H9 (cell line): ENCODE data around the gene DHX38. TPM values are rescaled to one million over a fixed set of nuclear protein-coding genes. Genes with fewer than 3 reads are reported as not detected.

Experiments used
- DNase-seq: peaks from one replicate; pipeline ENCODE4 v3.0.0-alpha.2; 2017
- H2AFZ ChIP-seq: one replicate; pipeline ENCODE4 v1.6.1; 2013; ENCODE audit warnings: mild to moderate bottlenecking, low read length, control low read depth, moderate library complexity
- H2AK5ac ChIP-seq: 2 replicates; pipeline ENCODE4 v1.6.1; 2013; ENCODE audit warnings: low read length, control low read depth, mixed read lengths; ENCODE audit not compliant: insufficient read length
- H2BK120ac ChIP-seq: one replicate; pipeline ENCODE4 v1.6.1; 2013; ENCODE audit warnings: low read depth, mild to moderate bottlenecking, low read length, control low read depth, inconsistent platforms; ENCODE audit not compliant: poor library complexity, severe bottlenecking
- H2BK12ac ChIP-seq: 2 replicates; pipeline ENCODE4 v1.6.1; 2013; ENCODE audit warnings: low read length, control low read depth, mixed read lengths, low read depth; ENCODE audit not compliant: insufficient read length
- H2BK15ac ChIP-seq: 2 replicates; pipeline ENCODE4 v1.6.1; 2013; ENCODE audit warnings: low read depth, low read length, control low read depth
- H2BK20ac ChIP-seq: one replicate; pipeline ENCODE4 v1.6.1; 2013; ENCODE audit warnings: low read depth, mild to moderate bottlenecking, low read length, control low read depth, inconsistent platforms; ENCODE audit not compliant: poor library complexity, severe bottlenecking
- H2BK5ac ChIP-seq: 2 replicates; pipeline ENCODE4 v1.6.1; 2013; ENCODE audit warnings: low read length, control low read depth, mixed read lengths; ENCODE audit not compliant: insufficient read length
- H3K14ac ChIP-seq: 2 replicates; pipeline ENCODE4 v1.6.1; 2013; ENCODE audit warnings: low read length, control low read depth; ENCODE audit not compliant: insufficient read depth
- H3K18ac ChIP-seq: 2 replicates; pipeline ENCODE4 v1.6.1; 2013; ENCODE audit warnings: low read depth, mild to moderate bottlenecking, mixed read lengths, low read length, control low read depth; ENCODE audit not compliant: insufficient read length
- H3K23ac ChIP-seq: 2 replicates; pipeline ENCODE4 v1.6.1; 2013; ENCODE audit warnings: low read length, control low read depth, mixed read lengths, low read depth; ENCODE audit not compliant: insufficient read length
- H3K23me2 ChIP-seq: 2 replicates; pipeline ENCODE4 v1.6.1; 2013; ENCODE audit warnings: low read depth, mild to moderate bottlenecking, mixed read lengths, low read length, control low read depth; ENCODE audit not compliant: insufficient read length, poor library complexity, severe bottlenecking
- H3K27ac ChIP-seq: 2 replicates; pipeline ENCODE4 v1.5.1; 2013; ENCODE audit warnings: low read length, control low read depth, mixed read lengths, low read depth; ENCODE audit not compliant: insufficient read length
- H3K27me3 ChIP-seq: 2 replicates; pipeline ENCODE4 v1.6.1; 2013; ENCODE audit warnings: low read length, control low read depth, inconsistent platforms; ENCODE audit not compliant: insufficient read depth
- H3K4ac ChIP-seq: 2 replicates; pipeline ENCODE4 v1.6.1; 2013; ENCODE audit warnings: low read depth, mild to moderate bottlenecking, control low read depth, inconsistent platforms, low read length, moderate library complexity
- H3K4me1 ChIP-seq: 2 replicates; pipeline ENCODE4 v1.6.1; 2013; ENCODE audit warnings: low read length, control low read depth, inconsistent platforms; ENCODE audit not compliant: insufficient read depth
- H3K4me2 ChIP-seq: 2 replicates; pipeline ENCODE4 v1.6.1; 2013; ENCODE audit warnings: low read length, control low read depth, mixed read lengths; ENCODE audit not compliant: insufficient read length, insufficient read depth
- H3K56ac ChIP-seq: 2 replicates; pipeline ENCODE4 v1.6.1; 2013; ENCODE audit warnings: low read depth, mild to moderate bottlenecking, mixed read lengths, low read length, control low read depth; ENCODE audit not compliant: insufficient read length
- H3K79me1 ChIP-seq: 2 replicates; pipeline ENCODE4 v1.6.1; 2013; ENCODE audit warnings: low read depth, mild to moderate bottlenecking, moderate library complexity, low read length, control low read depth, inconsistent platforms; ENCODE audit not compliant: insufficient read depth, poor library complexity, severe bottlenecking
- H3K79me2 ChIP-seq: 2 replicates; pipeline ENCODE4 v1.6.1; 2013; ENCODE audit warnings: low read length, control low read depth, inconsistent platforms; ENCODE audit not compliant: insufficient read depth
- H3K9ac ChIP-seq: 2 replicates; pipeline ENCODE4 v1.6.1; 2013; ENCODE audit warnings: low read length, control low read depth, mixed read lengths; ENCODE audit not compliant: insufficient read length; ENCODE audit errors: extremely low read depth
- H3K9me3 ChIP-seq: one replicate; pipeline ENCODE4 v1.6.1; 2013; ENCODE audit warnings: low read depth, low read length, inconsistent platforms; ENCODE audit not compliant: control insufficient read depth
- H3T11ph ChIP-seq: one replicate; pipeline ENCODE4 v1.6.1; 2013; ENCODE audit warnings: mild to moderate bottlenecking, low read length, control low read depth, inconsistent platforms
- H4K20me1 ChIP-seq: one replicate; pipeline ENCODE4 v1.6.1; 2013; ENCODE audit not compliant: control insufficient read depth, insufficient read length, insufficient read depth
- H4K5ac ChIP-seq: 2 replicates; pipeline ENCODE4 v1.6.1; 2013; ENCODE audit warnings: low read depth, mild to moderate bottlenecking, mixed read lengths, low read length, control low read depth; ENCODE audit not compliant: insufficient read length
- H4K8ac ChIP-seq: replicated peaks from 2 replicates; pipeline ENCODE4 v1.6.1; 2013; ENCODE audit warnings: low read length, control low read depth, mixed read lengths, low read depth; ENCODE audit not compliant: insufficient read length
- H4K91ac ChIP-seq: 2 replicates; pipeline ENCODE4 v1.6.1; 2013; ENCODE audit warnings: low read depth, mild to moderate bottlenecking, moderate library complexity, mixed read lengths, low read length, control low read depth; ENCODE audit not compliant: insufficient read length
- H3K27ac Mint-ChIP-seq, 3 experiments: 2 replicates in 2 of 3; 3 replicates in 1 of 3; pipeline ENCODE4 v1.8.0; 2020 to 2021; ENCODE audit warnings: mixed read lengths in 3 of 3, mild to moderate bottlenecking in 1 of 3, moderate library complexity in 1 of 3
- H3K27me3 Mint-ChIP-seq: 2 replicates; pipeline ENCODE4 v1.8.0; 2021; ENCODE audit warnings: low read depth, mild to moderate bottlenecking, moderate library complexity, mixed read lengths
- H3K36me3 Mint-ChIP-seq, 3 experiments: 2 replicates in 2 of 3; 3 replicates in 1 of 3; pipeline ENCODE4 v1.8.0; 2020 to 2021; ENCODE audit warnings: low read depth in 3 of 3, mixed read lengths in 3 of 3; ENCODE audit not compliant: insufficient read depth in 1 of 3
- H3K4me1 Mint-ChIP-seq, 2 experiments: 2 replicates each; pipeline ENCODE4 v1.8.0; 2020; ENCODE audit warnings: mixed read lengths in 2 of 2
- H3K4me3 Mint-ChIP-seq, 2 experiments: 2 replicates in 1 of 2; 3 replicates in 1 of 2; pipeline ENCODE4 v1.8.0; 2020 to 2021; ENCODE audit warnings: mild to moderate bottlenecking in 2 of 2, mixed read lengths in 2 of 2, moderate library complexity in 1 of 2
- H3K9me3 Mint-ChIP-seq, 2 experiments: 2 replicates in 1 of 2; 3 replicates in 1 of 2; pipeline ENCODE4 v1.8.0; 2020; ENCODE audit warnings: mild to moderate bottlenecking in 2 of 2, mixed read lengths in 2 of 2, moderate library complexity in 1 of 2
- WGBS: extraction: QIAGEN DNeasy Blood & Tissue Kit; methylation state at CpG from one replicate; pipeline ENCODE4 v1.1.7; 2013; ENCODE audit warnings: missing lambda C conversion rate, low lambda C conversion rate, mixed read lengths; ENCODE audit not compliant: insufficient read length; ENCODE audit errors: extremely low coverage; 5-methylcytosine and 5-hydroxymethylcytosine counted together
- total RNA-seq: library from RNA; stranded (reverse); gene quantifications from 2 replicates; pipeline ENCODE4 v1.2.1, GENCODE V29; 2021
- TF ChIP-seq, protein P1 (sequence below): fragments of 200-600 bp; sonication (generic); conservative IDR thresholded peaks from 3 replicates; pipeline ENCODE4 v1.8.0; 2021; ENCODE audit warnings: antibody characterized with exemption, mild to moderate bottlenecking

Gene DHX38
- total RNA-seq, 1 experiment from 2014 or later, result 60.5 TPM

DNA sequence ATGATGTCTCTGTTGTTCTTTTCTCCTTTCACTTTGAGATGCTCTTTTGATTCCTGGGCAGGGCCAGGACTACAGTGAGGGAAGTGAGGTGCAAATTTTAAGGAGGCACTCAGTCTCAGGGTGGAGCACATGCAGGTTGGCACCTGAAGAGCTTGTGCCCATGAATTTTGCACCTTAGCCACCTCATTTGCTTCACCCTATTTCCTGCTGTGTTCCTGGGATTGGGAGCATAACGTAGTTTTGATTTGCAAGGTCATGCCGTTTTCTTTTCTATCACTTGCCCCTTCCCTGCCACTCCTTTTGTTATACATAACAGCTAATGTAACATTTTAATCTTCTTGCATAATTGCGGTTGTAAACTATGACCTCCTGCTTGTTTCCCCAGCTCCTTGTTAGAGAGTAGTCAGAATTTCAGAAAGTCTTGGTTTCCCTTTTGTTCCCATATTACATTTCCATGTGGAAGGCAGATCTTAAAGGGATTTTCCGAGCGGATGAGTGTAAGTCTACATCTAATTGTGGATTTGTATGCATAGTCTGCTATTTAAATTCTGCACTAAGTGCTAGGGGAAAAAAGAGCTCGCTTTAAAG, 68.6 kb downstream of the DHX38 start:
- Histone ChIP-seq H2BK20ac (no peak overlapping the region), H4K8ac (no peak overlapping the region), H2BK120ac (no peak overlapping the region), H4K20me1 (no peaks in the 10 kb centered on the region), H3K4me1 (no peaks in the 10 kb centered on the region), H2AK5ac (no peak overlapping the region), H2BK12ac (no peak overlapping the region), H3K4me2 (no peak overlapping the region), H3K23ac (no peak overlapping the region), H3K23me2 (no peaks in the 10 kb centered on the region), H3K27ac (no peak overlapping the region), H3K9me3 (no peaks in the 10 kb centered on the region), H4K91ac (no peak overlapping the region), H3K9ac (no peak overlapping the region), H3K27me3 (no peaks in the 10 kb centered on the region), H3K14ac (no peak overlapping the region), H2BK5ac (no peak overlapping the region), H3K79me2 (no peaks in the 10 kb centered on the region), H4K5ac (no peak overlapping the region), H3K18ac (no peak overlapping the region), H3K56ac (no peak overlapping the region), H2AFZ (no peak overlapping the region), H3T11ph (no peak overlapping the region), H2BK15ac (no peak overlapping the region), H3K79me1 (no peaks in the 10 kb centered on the region), H3K4ac (no peak overlapping the region)
- DNase-seq, result no peak
- Mint-ChIP-seq H3K4me1 (peaks cover 15% of the 10 kb centered on the region in 2 experiments), H3K36me3 (peaks cover 0 to 5% (median 4%) of the 10 kb centered on the region in 3 experiments; a peak in 5 of 7 replicates), H3K4me3 (no peak overlapping the region), H3K27ac (peak overlapping the region in 1 of 3 experiments; percentile 62; a peak in 2 of 7 replicates), H3K27me3 (peaks cover 6% of the 10 kb centered on the region), H3K9me3 (peaks cover 2 to 3% of the 10 kb centered on the region in 2 experiments; a peak in 4 of 5 replicates)
- TF ChIP-seq, protein P1, sequence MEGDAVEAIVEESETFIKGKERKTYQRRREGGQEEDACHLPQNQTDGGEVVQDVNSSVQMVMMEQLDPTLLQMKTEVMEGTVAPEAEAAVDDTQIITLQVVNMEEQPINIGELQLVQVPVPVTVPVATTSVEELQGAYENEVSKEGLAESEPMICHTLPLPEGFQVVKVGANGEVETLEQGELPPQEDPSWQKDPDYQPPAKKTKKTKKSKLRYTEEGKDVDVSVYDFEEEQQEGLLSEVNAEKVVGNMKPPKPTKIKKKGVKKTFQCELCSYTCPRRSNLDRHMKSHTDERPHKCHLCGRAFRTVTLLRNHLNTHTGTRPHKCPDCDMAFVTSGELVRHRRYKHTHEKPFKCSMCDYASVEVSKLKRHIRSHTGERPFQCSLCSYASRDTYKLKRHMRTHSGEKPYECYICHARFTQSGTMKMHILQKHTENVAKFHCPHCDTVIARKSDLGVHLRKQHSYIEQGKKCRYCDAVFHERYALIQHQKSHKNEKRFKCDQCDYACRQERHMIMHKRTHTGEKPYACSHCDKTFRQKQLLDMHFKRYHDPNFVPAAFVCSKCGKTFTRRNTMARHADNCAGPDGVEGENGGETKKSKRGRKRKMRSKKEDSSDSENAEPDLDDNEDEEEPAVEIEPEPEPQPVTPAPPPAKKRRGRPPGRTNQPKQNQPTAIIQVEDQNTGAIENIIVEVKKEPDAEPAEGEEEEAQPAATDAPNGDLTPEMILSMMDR, result no peak
- no CpG with 5 or more reads among the region's 6 CpGs for WGBS

Other genes with a start within 250 kb of the DHX38 start
- 30.1 and 30.3 TPM in 2 replicates for gene ATXN1L, start 247.9 kb upstream of the DHX38 start, total RNA-seq
- gene ZNF821, start 209.7 kb upstream of the DHX38 start, total RNA-seq, result 11.6 and 12.5 TPM in 2 replicates
- 263 and 264 TPM in 2 replicates for gene IST1, start 198.3 kb upstream of the DHX38 start, total RNA-seq
- gene PKD1L3, start 93.4 kb upstream of the DHX38 start, total RNA-seq, result not detected in 2 replicates
- 16.4 and 18.8 TPM in 2 replicates for gene DHODH, start 85.1 kb upstream of the DHX38 start, total RNA-seq
- gene HP, start 39.3 kb upstream of the DHX38 start, total RNA-seq, result not detected in 2 replicates
- gene HPR, start 30.6 kb upstream of the DHX38 start, total RNA-seq, result not detected in 2 replicates
- gene TXNL4B, start 227 bp upstream of the DHX38 start, total RNA-seq, result 9.9 and 10.3 TPM in 2 replicates
- gene PMFBP1, start 78.3 kb downstream of the DHX38 start, total RNA-seq, result 1.6 and 2.7 TPM in 2 replicates